Natural killer cell (primary cell): ENCODE results near the gene FASTKD3. TPM values are rescaled to one million over a fixed set of nuclear protein-coding genes. Genes with fewer than 3 reads are reported as not detected.
A peak's percentile ranks its signal among the peaks of the same experiment; 100 is the strongest.

Source experiments
- ATAC-seq, 3 donors: fragments of 150-1000 bp in 2 of 3; fragments of 200-7000 bp in 1 of 3; cut with Tn5 transposase; 1 replicate in 1 of 3; 2 replicates in 2 of 3; pipeline ENCODE4 v1.10.0; 2021; ENCODE audit warnings: mild to moderate bottlenecking in 2 of 3, moderate library complexity in 2 of 3
- DNase-seq, 2 donors: peaks; one replicate each; pipeline versions ENCODE4 v3.0.0 to v3.0.0-alpha.2; 2013 to 2021; ENCODE audit warnings: mixed read lengths in 1 of 2
- H3K27ac ChIP-seq: one replicate; pipeline ENCODE4 v1.5.1; 2013; ENCODE audit warnings: mild to moderate bottlenecking, low read length
- H3K27me3 ChIP-seq: one replicate; pipeline ENCODE4 v1.6.1; 2013; ENCODE audit warnings: low read length; ENCODE audit not compliant: control insufficient read depth, insufficient read depth
- H3K36me3 ChIP-seq: one replicate; pipeline ENCODE4 v1.6.1; 2013; ENCODE audit warnings: low read length; ENCODE audit not compliant: control insufficient read depth, insufficient read depth
- H3K4me1 ChIP-seq: one replicate; pipeline ENCODE4 v1.6.1; 2013; ENCODE audit warnings: low read length; ENCODE audit not compliant: control insufficient read depth, insufficient read depth
- H3K4me3 ChIP-seq: one replicate; pipeline ENCODE4 v1.5.1; 2013; ENCODE audit warnings: low read length
- H3K9me3 ChIP-seq: one replicate; pipeline ENCODE4 v1.6.1; 2013; ENCODE audit warnings: low read length; ENCODE audit not compliant: control insufficient read depth, insufficient read depth
- H3K27ac Mint-ChIP-seq, 2 donors: one replicate each; pipeline ENCODE4 v1.8.0; 2022; ENCODE audit warnings: mild to moderate bottlenecking in 2 of 2, mixed read lengths in 2 of 2, moderate library complexity in 1 of 2
- H3K27me3 Mint-ChIP-seq, 2 donors: one replicate each; pipeline ENCODE4 v1.8.0; 2022; ENCODE audit warnings: low read depth in 2 of 2, mixed read lengths in 2 of 2
- H3K36me3 Mint-ChIP-seq: one replicate; pipeline ENCODE4 v1.8.0; 2022; ENCODE audit warnings: mixed read lengths
- H3K4me1 Mint-ChIP-seq, 2 donors: one replicate each; pipeline ENCODE4 v1.8.0; 2022; ENCODE audit warnings: mixed read lengths in 2 of 2
- H3K4me3 Mint-ChIP-seq: one replicate; pipeline ENCODE4 v1.8.0; 2022; ENCODE audit warnings: mild to moderate bottlenecking, moderate library complexity, mixed read lengths
- H3K9me3 Mint-ChIP-seq, 2 donors: one replicate each; pipeline ENCODE4 v1.8.0; 2022; ENCODE audit warnings: mixed read lengths in 2 of 2
- WGBS: methylation state at CpG from one replicate; pipeline ENCODE4 v1.1.7; 2013; ENCODE audit warnings: missing lambda C conversion rate; ENCODE audit not compliant: insufficient coverage; 5-methylcytosine and 5-hydroxymethylcytosine counted together
- intact Hi-C: fragments of 100-400 bp; cut with micrococcal nuclease; formaldehyde crosslinking; loops from one replicate; pipeline ENCODE4 v1.14.2; 2022
- total RNA-seq, 4 donors: library from RNA; stranded (reverse); fragments of 120-200 nt in 1 of 4; gene quantifications; one replicate each; pipeline versions ENCODE4 v1.2.3 to v1.2.4, GENCODE V29; 2013 to 2022
- TF ChIP-seq, protein P1 (sequence below): fragments of 200-600 bp; IDR thresholded peaks from one replicate; pipeline ENCODE4 v1.8.0; 2022; ENCODE audit warnings: antibody characterized with exemption

Gene FASTKD3
- total RNA-seq, 3 donors from 2014 or later (not counting 1 experiment from before 2014, with no cell fraction given): 8.0 to 10.6 (median 8.6) TPM

DNA sequence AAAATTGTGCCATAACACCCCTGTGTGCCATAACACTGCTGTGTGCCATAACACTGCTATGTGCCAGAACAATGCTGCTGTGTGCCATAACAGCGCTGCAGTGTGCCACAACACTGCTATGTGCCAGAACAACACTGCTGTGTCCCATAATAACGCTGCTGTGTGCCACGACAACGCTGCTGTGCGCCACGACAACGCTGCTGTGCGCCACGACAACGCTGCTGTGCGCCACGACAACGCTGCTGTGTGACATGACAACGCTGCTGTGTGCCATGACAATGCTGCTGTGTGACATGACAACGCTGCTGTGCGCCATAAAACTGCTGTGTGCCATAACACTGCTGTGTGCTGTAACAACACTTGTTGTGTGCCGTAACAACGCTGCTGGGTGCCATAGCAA lies 43.8 kb downstream of the FASTKD3 start:
- no peaks in the 10 kb centered on the region for H3K36me3 Mint-ChIP-seq
- no peak overlapping the region for H3K27ac ChIP-seq

DNA sequence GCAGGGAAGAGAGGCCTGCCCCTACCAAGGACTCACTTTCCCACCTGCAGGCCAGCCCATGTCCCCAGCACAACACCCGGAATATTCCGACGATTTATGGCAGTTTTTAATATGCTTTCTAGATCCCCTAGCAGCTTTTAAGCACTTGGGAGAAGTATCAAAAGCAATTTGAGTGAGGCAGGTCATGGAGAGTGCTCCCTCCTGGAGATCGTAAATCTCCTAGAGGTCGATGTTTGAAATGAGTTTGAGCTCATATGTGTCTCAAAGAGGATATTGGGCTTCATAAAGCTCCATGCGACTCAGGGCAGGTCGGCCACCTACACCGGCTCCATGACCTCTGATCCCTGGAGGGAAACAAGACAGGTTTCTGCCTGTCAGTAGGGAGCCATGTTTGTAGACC lies 45.2 kb downstream of the FASTKD3 start:
- Mint-ChIP-seq H3K36me3 (no peaks in the 10 kb centered on the region), H3K27me3 (peaks cover 8 to 15% of the 10 kb centered on the region in 2 donors), H3K4me3 (no peak overlapping the region), H3K9me3 (no peaks in the 10 kb centered on the region), H3K27ac (no peak overlapping the region), H3K4me1 (peaks cover 0 to 3% of the 10 kb centered on the region in 2 donors)
- TF ChIP-seq, protein P1, sequence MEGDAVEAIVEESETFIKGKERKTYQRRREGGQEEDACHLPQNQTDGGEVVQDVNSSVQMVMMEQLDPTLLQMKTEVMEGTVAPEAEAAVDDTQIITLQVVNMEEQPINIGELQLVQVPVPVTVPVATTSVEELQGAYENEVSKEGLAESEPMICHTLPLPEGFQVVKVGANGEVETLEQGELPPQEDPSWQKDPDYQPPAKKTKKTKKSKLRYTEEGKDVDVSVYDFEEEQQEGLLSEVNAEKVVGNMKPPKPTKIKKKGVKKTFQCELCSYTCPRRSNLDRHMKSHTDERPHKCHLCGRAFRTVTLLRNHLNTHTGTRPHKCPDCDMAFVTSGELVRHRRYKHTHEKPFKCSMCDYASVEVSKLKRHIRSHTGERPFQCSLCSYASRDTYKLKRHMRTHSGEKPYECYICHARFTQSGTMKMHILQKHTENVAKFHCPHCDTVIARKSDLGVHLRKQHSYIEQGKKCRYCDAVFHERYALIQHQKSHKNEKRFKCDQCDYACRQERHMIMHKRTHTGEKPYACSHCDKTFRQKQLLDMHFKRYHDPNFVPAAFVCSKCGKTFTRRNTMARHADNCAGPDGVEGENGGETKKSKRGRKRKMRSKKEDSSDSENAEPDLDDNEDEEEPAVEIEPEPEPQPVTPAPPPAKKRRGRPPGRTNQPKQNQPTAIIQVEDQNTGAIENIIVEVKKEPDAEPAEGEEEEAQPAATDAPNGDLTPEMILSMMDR: no peak
- 89% methylated on average over 8 of the region's 8 CpGs for WGBS
- Histone ChIP-seq H3K27ac (no peak overlapping the region), H3K36me3 (no peaks in the 10 kb centered on the region), H3K9me3 (no peaks in the 10 kb centered on the region), H3K27me3 (no peaks in the 10 kb centered on the region), H3K4me3 (no peak overlapping the region), H3K4me1 (no peaks in the 10 kb centered on the region)
- intact Hi-C loops: no loop called here
- ATAC-seq: no peak
- no peak for DNase-seq

More for the DNA sequence above, 43.8 kb downstream of the FASTKD3 start:
- no peaks in the 10 kb centered on the region for H3K4me1 ChIP-seq
- intact Hi-C loops: no loop called here
- peaks cover 7 to 8% of the 10 kb centered on the region in 2 donors for H3K27me3 Mint-ChIP-seq
- 92% methylated on average over 18 of the region's 18 CpGs for WGBS
- H3K27ac Mint-ChIP-seq: no peak overlapping the region
- no peak overlapping the region for H3K4me3 ChIP-seq
- no peaks in the 10 kb centered on the region for H3K36me3 ChIP-seq
- TF ChIP-seq, protein P1: no peak
- no peaks in the 10 kb centered on the region for H3K27me3 ChIP-seq
- DNase-seq: no peak
- no peaks in the 10 kb centered on the region for H3K9me3 ChIP-seq
- H3K4me1 Mint-ChIP-seq: peaks cover 0 to 3% of the 10 kb centered on the region in 2 donors
- no peak overlapping the region for H3K4me3 Mint-ChIP-seq
- H3K9me3 Mint-ChIP-seq: no peaks in the 10 kb centered on the region
- no peak for ATAC-seq

DNA sequence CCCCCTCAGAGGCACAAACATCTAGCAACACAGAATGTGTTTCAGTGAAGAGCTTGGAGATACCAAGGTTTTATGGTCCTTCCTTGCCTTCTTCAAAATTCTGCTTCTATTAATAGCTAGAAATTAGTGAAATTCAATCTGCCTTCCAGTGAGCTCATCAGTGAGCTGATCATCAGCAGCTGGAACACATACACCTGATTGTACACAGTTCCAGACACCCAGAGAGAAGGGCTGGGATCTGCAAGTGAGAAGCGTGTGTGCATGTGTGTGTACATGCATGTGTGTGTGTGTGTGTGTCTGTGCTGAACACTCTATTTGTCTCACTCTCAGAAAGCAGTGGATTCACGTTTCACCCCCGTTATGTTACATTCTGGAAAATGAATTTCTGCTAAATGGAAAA lies 46.4 kb downstream of the FASTKD3 start:
- Mint-ChIP-seq H3K27me3 (peaks cover 8 to 15% of the 10 kb centered on the region in 2 donors), H3K4me3 (no peak overlapping the region), H3K9me3 (no peaks in the 10 kb centered on the region), H3K4me1 (peaks cover 0 to 3% of the 10 kb centered on the region in 2 donors), H3K36me3 (no peaks in the 10 kb centered on the region), H3K27ac (no peak overlapping the region)
- intact Hi-C loops: no loop called here
- ATAC-seq (no peak), DNase-seq (no peak)
- H3K36me3 ChIP-seq: no peaks in the 10 kb centered on the region
- H3K27me3 ChIP-seq: no peaks in the 10 kb centered on the region
- TF ChIP-seq, protein P1: no peak
- no peak overlapping the region for H3K4me3 ChIP-seq
- no peaks in the 10 kb centered on the region for H3K9me3 ChIP-seq
- H3K27ac ChIP-seq: no peak overlapping the region
- WGBS: 80% methylated on average over 3 of the region's 3 CpGs
- H3K4me1 ChIP-seq: no peaks in the 10 kb centered on the region

DNA sequence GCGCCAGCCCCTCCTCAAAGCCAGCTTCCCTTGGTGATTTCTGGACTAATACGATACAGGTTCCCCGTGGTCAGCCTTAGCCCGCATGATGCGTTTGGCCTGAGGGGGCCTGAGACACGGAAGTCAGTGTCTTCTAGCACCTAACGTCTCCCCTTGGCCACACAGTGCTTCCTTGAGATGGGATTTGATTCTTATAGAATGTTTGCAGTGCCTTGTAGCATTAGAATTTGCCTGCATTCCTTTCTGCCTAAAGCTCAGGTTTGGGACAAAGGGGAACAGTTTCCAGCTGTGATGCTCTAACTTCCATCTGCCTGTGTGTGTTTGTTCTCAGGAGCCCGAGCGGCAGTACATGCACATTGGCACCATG lies 52.3 kb downstream of the FASTKD3 start:
- TF ChIP-seq, protein P1: peak; percentile 17
- ATAC-seq: peak in 1 of 3 donors; percentile 21
- H3K27me3 Mint-ChIP-seq: peaks cover 16 to 39% of the 10 kb centered on the region in 2 donors
- H3K4me1 Mint-ChIP-seq: peaks cover 4 to 8% of the 10 kb centered on the region in 2 donors
- Histone ChIP-seq H3K27ac (no peak overlapping the region), H3K4me1 (peaks cover 3% of the 10 kb centered on the region), H3K4me3 (no peak overlapping the region), H3K27me3 (no peaks in the 10 kb centered on the region), H3K36me3 (no peaks in the 10 kb centered on the region), H3K9me3 (no peaks in the 10 kb centered on the region)
- intact Hi-C loops: loop anchor here (5.0 kb wide), 1 partner anchor 1049 kb away; no protein-coding TSS in a partner anchor
- no peaks in the 10 kb centered on the region for H3K9me3 Mint-ChIP-seq
- DNase-seq: no peak
- no peaks in the 10 kb centered on the region for H3K36me3 Mint-ChIP-seq
- WGBS: 56% methylated on average over 9 of the region's 9 CpGs
- H3K27ac Mint-ChIP-seq: no peak overlapping the region
- H3K4me3 Mint-ChIP-seq: no peak overlapping the region
